ENCODE results near the gene RPL29.

RPL29 gene

GRCh38 chr3:51986010-51986947, 9.4 kb downstream of the RPL29 start:
- DNase-seq (ENCODE audit: extremely low spot score), result no peak
- POLR2A ChIA-PET, result interaction anchor here (1.7 to 2.0 kb wide), 2 partner anchors 9 to 12 kb away, joined by 6 to 16 read pairs; partner anchors contain the start of genes ABHD14B and RPL29
- no peak for TF ChIP-seq PKNOX1 (IDR thresholded peaks at IDR 0.05)
- CTCF ChIA-PET, result no interaction called here

- ChIA-PET CTCF (interaction anchor here (0.9 kb wide), 1 partner anchor 11 kb away, joined by 4 read pairs; the partner anchor contains the start of gene ABHD14B), POLR2A (interaction anchor here (1.3 to 4.8 kb wide), 3 partner anchors 8 to 17 kb away, joined by 3 to 88 read pairs (median 4); partner anchors contain the start of genes PCBP4 and RPL29)
- TF ChIP-seq SUZ12 (IDR thresholded peaks at IDR 0.05) (no peak), NFRKB (IDR thresholded peaks at IDR 0.05) (no peak), BHLHE40 (IDR thresholded peaks at IDR 0.05; ENCODE audit: borderline replicate concordance) (no peak), SP1 (IDR thresholded peaks at IDR 0.05) (no peak), ZNF384 (IDR thresholded peaks at IDR 0.05) (no peak), PKNOX1 (IDR thresholded peaks at IDR 0.05) (no peak), CTBP1 (IDR thresholded peaks at IDR 0.05; ENCODE audit: borderline replicate concordance) (no peak)
- DNase-seq (ENCODE audit: extremely low spot score), result no peak
Measured at GRCh38 chr3:51985063-51985462, 10.6 kb downstream of the RPL29 start.

- TF ChIP-seq ZNF384 (IDR thresholded peaks at IDR 0.05) (no peak), ELF4 (IDR thresholded peaks at IDR 0.05) (no peak), FOXA1 (IDR thresholded peaks at IDR 0.05) (no peak), SP1 (IDR thresholded peaks at IDR 0.05) (no peak), BHLHE40 (IDR thresholded peaks at IDR 0.05; ENCODE audit: borderline replicate concordance) (no peak), CTBP1 (IDR thresholded peaks at IDR 0.05; ENCODE audit: borderline replicate concordance) (no peak), LEF1 (IDR thresholded peaks at IDR 0.05; ENCODE audit: borderline replicate concordance) (no peak), NFRKB (IDR thresholded peaks at IDR 0.05) (no peak), TARDBP (IDR thresholded peaks at IDR 0.05) (no peak), FOXM1 (IDR thresholded peaks at IDR 0.05; ENCODE audit: borderline replicate concordance) (no peak), L3MBTL2 (conservative IDR thresholded peaks at IDR 0.05) (no peak), PKNOX1 (IDR thresholded peaks at IDR 0.05) (no peak), ARNT (IDR thresholded peaks at IDR 0.05) (no peak)
- CTCF ChIA-PET, result no interaction called here
- no peak for DNase-seq (ENCODE audit: extremely low spot score)
- POLR2A ChIA-PET, result interaction anchor here (1.3 to 4.8 kb wide), 3 partner anchors 9 to 17 kb away, joined by 3 to 88 read pairs (median 4); partner anchors contain the start of genes PCBP4 and RPL29
Measured at GRCh38 chr3:51984269-51984647, 11.4 kb downstream of the RPL29 start.

- CTCF ChIA-PET, result interaction anchor here (0.7 to 1.9 kb wide), 5 partner anchors 10 to 45 kb away, joined by 3 to 14 read pairs (median 5); partner anchors contain the start of genes ABHD14A, ABHD14B, PARP3 and RRP9
- no peak for DNase-seq (ENCODE audit: extremely low spot score)
- no peak for TF ChIP-seq SUZ12 (IDR thresholded peaks at IDR 0.05)
- no peak for TF ChIP-seq ZNF384 (IDR thresholded peaks at IDR 0.05)
- no peak for TF ChIP-seq BHLHE40 (IDR thresholded peaks at IDR 0.05; ENCODE audit: borderline replicate concordance)
- no peak for TF ChIP-seq CTBP1 (IDR thresholded peaks at IDR 0.05; ENCODE audit: borderline replicate concordance)
- POLR2A ChIA-PET, result interaction anchor here (0.9 to 4.8 kb wide), 8 partner anchors 9 to 170 kb away, joined by 3 to 88 read pairs (median 6); partner anchors contain the start of genes ABHD14A, ABHD14B, PCBP4 and POC1A
Measured at GRCh38 chr3:51983578-51984268, 12.0 kb downstream of the RPL29 start.

GRCh38 chr3:51982838-51983577, 12.7 kb downstream of the RPL29 start, which contains the start of gene ACY1:
TSS of gene ACY1 (plus strand) at chr3:51983535. CDS start at chr3:51984065, 530 bp downstream.
- peak; percentile 72 for DNase-seq (ENCODE audit: extremely low spot score)
- CTCF ChIA-PET, result interaction anchor here (0.6 to 1.9 kb wide), 7 partner anchors 9 to 178 kb away, joined by 3 to 14 read pairs (median 4); partner anchors contain the start of genes ABHD14A, ABHD14B, PARP3 and RRP9

GRCh38 chr3:51982352-51982837, 13.3 kb downstream of the RPL29 start:
- TF ChIP-seq PKNOX1 (IDR thresholded peaks at IDR 0.05) (no peak), L3MBTL2 (conservative IDR thresholded peaks at IDR 0.05) (peak; percentile 52; the same call in 1 of the 2 replicates)
- ChIA-PET CTCF (interaction anchor here (0.6 to 1.9 kb wide), 6 partner anchors 8 to 179 kb away, joined by 3 to 14 read pairs (median 4); partner anchors contain the start of genes ABHD14A, ABHD14B, PARP3 and RRP9), POLR2A (interaction anchor here (0.7 to 4.8 kb wide), 12 partner anchors 8 to 172 kb away, joined by 3 to 88 read pairs (median 6); partner anchors contain the start of genes ABHD14A, ABHD14B, PARP3 and PCBP4)
- peak; percentile 56 for DNase-seq (ENCODE audit: extremely low spot score)

More at GRCh38 chr3:51982838-51983577, 12.7 kb downstream of the RPL29 start, which contains the start of gene ACY1:
- TF ChIP-seq ELF4 (IDR thresholded peaks at IDR 0.05) (no peak), L3MBTL2 (conservative IDR thresholded peaks at IDR 0.05) (peak; percentile 89)
- POLR2A ChIA-PET, result interaction anchor here (0.7 to 4.8 kb wide), 12 partner anchors 9 to 171 kb away, joined by 3 to 88 read pairs (median 6); partner anchors contain the start of genes ABHD14A, ABHD14B, PARP3 and PCBP4
